Fibroblast of lung (primary cell): ENCODE results near the gene SESN1.

Experiments used
- CTCF ChIP-seq, 2 donors: IDR thresholded peaks in 1 of 2; conservative IDR thresholded peaks in 1 of 2; 1 replicate in 1 of 2; 2 replicates in 1 of 2; pipeline ENCODE4 v1.5.1; 2011 to 2012; ENCODE audit warnings: low read length in 2 of 2, control low read depth in 1 of 2, inconsistent platforms in 1 of 2, low read depth in 1 of 2, mild to moderate bottlenecking in 1 of 2
- EZH2 ChIP-seq: IDR thresholded peaks from 2 replicates; pipeline ENCODE4 v1.5.1; 2012; ENCODE audit warnings: low read length, control low read depth, mild to moderate bottlenecking; ENCODE audit errors: missing control alignments

- no peak for TF ChIP-seq CTCF (conservative IDR thresholded peaks at IDR 0.05 in 1 of 2, IDR thresholded peaks at IDR 0.05 in 1 of 2; ENCODE audit: low read depth in 1 of 2, low read length in 2 of 2)
- no peak for TF ChIP-seq EZH2
Measured at GRCh38 chr6:109023356-109023925, 71.2 kb downstream of the SESN1 start.
